Thyroid gland (tissue), 4 donors: ENCODE data around the gene ARL2. TPM values are rescaled to one million over a fixed set of nuclear protein-coding genes. Genes with fewer than 3 reads are reported as not detected.

Experiments
- DNase-seq, 2 donors: peaks; one replicate each; pipeline ENCODE4 v3.0.0-alpha.2; 2019
- H3K27ac ChIP-seq, 3 donors: fragments of 200-600 bp; sonication (generic); 1 replicate in 2 of 3; 2 replicates in 1 of 3; pipeline ENCODE4 v1.5.1; 2016 to 2019; ENCODE audit warnings: mild to moderate bottlenecking in 1 of 3, moderate library complexity in 1 of 3
- H3K27me3 ChIP-seq: fragments of 200-600 bp; sonication (generic); one replicate; pipeline ENCODE4 v1.5.1; 2019
- H3K36me3 ChIP-seq, 2 donors: fragments of 200-600 bp; sonication (generic); one replicate each; pipeline ENCODE4 v1.5.1; 2016 to 2019
- H3K4me1 ChIP-seq, 2 donors: fragments of 200-600 bp; sonication (generic); one replicate each; pipeline ENCODE4 v1.5.1; 2017 to 2019
- H3K4me3 ChIP-seq, 3 donors: fragments of 200-600 bp; sonication (generic); replicated peaks in 1 of 3; 1 replicate in 2 of 3; 2 replicates in 1 of 3; pipeline ENCODE4 v1.5.1; 2016; ENCODE audit warnings: mild to moderate bottlenecking in 1 of 3
- H3K9me3 ChIP-seq: fragments of 200-600 bp; sonication (generic); one replicate; pipeline ENCODE4 v1.5.1; 2017
- POLR2A ChIP-seq, 2 donors: fragments of 450-650 bp; IDR thresholded peaks; one replicate each; pipeline ENCODE4 v1.6.1; 2017; ENCODE audit warnings: antibody characterized with exemption in 2 of 2, mild to moderate bottlenecking in 2 of 2, moderate library complexity in 1 of 2
- WGBS, 2 donors: methylation state at CpG; one replicate each; pipeline ENCODE4 v1.1.5; 2017; 5-methylcytosine and 5-hydroxymethylcytosine counted together
- intact Hi-C: fragments of 100-400 bp; cut with DNase I; formaldehyde crosslinking; loops from one replicate; pipeline ENCODE4 v1.15.1; 2023
- total RNA-seq, 4 donors: library from RNA; depleted of rRNA; stranded (reverse); fragments of >200 nt; gene quantifications; one replicate each; pipeline ENCODE4 v1.2.3, GENCODE V29; 2016
- TF ChIP-seq, protein P1 (sequence below), 6 experiments: fragments of 200-600 bp in 3 of 6; fragments of 450-650 bp in 3 of 6; sonication (generic) in 3 of 6; IDR thresholded peaks; one replicate each; pipeline ENCODE4 v1.5.1; 2016 to 2019; ENCODE audit warnings: antibody characterized with exemption in 6 of 6, mild to moderate bottlenecking in 2 of 6, inconsistent platforms in 1 of 6, moderate library complexity in 1 of 6

The ARL2 gene
- total RNA-seq, 4 donors from 2014 or later, result 76.6 to 166 (median 119) TPM

GRCh38 chr11:65064847-65065240 lies 50.9 kb downstream of the ARL2 start:
- Histone ChIP-seq H3K27me3 (no peaks in the 10 kb centered on the region), H3K36me3 (no peaks in the 10 kb centered on the region), H3K27ac (no peak overlapping the region), H3K4me1 (no peaks in the 10 kb centered on the region), H3K4me3 (no peak overlapping the region), H3K9me3 (no peaks in the 10 kb centered on the region)
- WGBS, 2 donors, result 89% methylated on average over 4 of the region's 4 CpGs
- DNase-seq, result no peak
- TF ChIP-seq, protein P1, sequence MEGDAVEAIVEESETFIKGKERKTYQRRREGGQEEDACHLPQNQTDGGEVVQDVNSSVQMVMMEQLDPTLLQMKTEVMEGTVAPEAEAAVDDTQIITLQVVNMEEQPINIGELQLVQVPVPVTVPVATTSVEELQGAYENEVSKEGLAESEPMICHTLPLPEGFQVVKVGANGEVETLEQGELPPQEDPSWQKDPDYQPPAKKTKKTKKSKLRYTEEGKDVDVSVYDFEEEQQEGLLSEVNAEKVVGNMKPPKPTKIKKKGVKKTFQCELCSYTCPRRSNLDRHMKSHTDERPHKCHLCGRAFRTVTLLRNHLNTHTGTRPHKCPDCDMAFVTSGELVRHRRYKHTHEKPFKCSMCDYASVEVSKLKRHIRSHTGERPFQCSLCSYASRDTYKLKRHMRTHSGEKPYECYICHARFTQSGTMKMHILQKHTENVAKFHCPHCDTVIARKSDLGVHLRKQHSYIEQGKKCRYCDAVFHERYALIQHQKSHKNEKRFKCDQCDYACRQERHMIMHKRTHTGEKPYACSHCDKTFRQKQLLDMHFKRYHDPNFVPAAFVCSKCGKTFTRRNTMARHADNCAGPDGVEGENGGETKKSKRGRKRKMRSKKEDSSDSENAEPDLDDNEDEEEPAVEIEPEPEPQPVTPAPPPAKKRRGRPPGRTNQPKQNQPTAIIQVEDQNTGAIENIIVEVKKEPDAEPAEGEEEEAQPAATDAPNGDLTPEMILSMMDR (IDR thresholded peaks at IDR 0.05), result no peak
- TF ChIP-seq POLR2A (IDR thresholded peaks at IDR 0.05), result no peak
- intact Hi-C loops, result no loop called here

- H3K4me3 ChIP-seq, result no peak overlapping the region
- no peaks in the 10 kb centered on the region for H3K36me3 ChIP-seq
- no peaks in the 10 kb centered on the region for H3K4me1 ChIP-seq
- intact Hi-C loops, result no loop called here
- H3K27me3 ChIP-seq, result no peaks in the 10 kb centered on the region
- no peak for TF ChIP-seq POLR2A (IDR thresholded peaks at IDR 0.05)
- TF ChIP-seq, protein P1 (IDR thresholded peaks at IDR 0.05), result no peak
- WGBS, 2 donors, result 76 to 89% methylated on average over 6 of the region's 7 CpGs
- no peak overlapping the region for H3K27ac ChIP-seq
- no peaks in the 10 kb centered on the region for H3K9me3 ChIP-seq
- no peak for DNase-seq
Observed at GRCh38 chr11:65065851-65066250, 51.9 kb downstream of the ARL2 start.

DNA sequence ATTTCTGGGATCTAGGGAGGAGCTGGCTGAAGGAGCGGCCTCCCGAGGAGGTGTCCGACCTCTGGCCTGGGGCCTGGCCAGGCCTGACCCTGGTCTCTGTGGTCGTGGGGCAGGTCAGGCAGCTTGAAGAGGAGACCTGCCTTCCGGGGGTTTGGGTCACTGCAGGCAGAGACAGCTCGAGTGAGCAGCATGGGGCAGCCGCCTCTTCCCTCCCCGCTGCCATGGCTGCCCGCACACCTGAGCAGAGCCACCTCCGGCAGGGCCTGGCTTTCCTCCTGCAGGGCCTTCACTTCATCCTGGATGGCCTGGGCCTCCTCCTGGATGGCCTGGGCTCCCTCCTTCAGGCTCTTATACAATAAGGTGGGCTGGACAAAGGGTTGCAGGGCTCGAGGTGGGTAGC lies 52.4 kb downstream of the ARL2 start:
- 65 to 70% methylated on average over 2 to 11 of the region's 11 CpGs for WGBS, 2 donors
- no peak for DNase-seq
- no peak overlapping the region for H3K4me3 ChIP-seq
- intact Hi-C loops, result no loop called here
- no peaks in the 10 kb centered on the region for H3K36me3 ChIP-seq
- TF ChIP-seq, protein P1 (IDR thresholded peaks at IDR 0.05), result no peak
- no peak overlapping the region for H3K27ac ChIP-seq
- no peaks in the 10 kb centered on the region for H3K27me3 ChIP-seq
- no peaks in the 10 kb centered on the region for H3K9me3 ChIP-seq
- no peaks in the 10 kb centered on the region for H3K4me1 ChIP-seq

- intact Hi-C loops, result no loop called here
- H3K27me3 ChIP-seq, result no peaks in the 10 kb centered on the region
- no peak overlapping the region for H3K27ac ChIP-seq
- TF ChIP-seq, protein P1 (IDR thresholded peaks at IDR 0.05), result no peak
- TF ChIP-seq POLR2A (IDR thresholded peaks at IDR 0.05), result no peak
- no peaks in the 10 kb centered on the region for H3K4me1 ChIP-seq
- 73 to 74% methylated on average over 3 to 4 of the region's 4 CpGs for WGBS, 2 donors
- H3K9me3 ChIP-seq, result no peaks in the 10 kb centered on the region
- no peak overlapping the region for H3K4me3 ChIP-seq
- no peak for DNase-seq
- no peaks in the 10 kb centered on the region for H3K36me3 ChIP-seq
Observed at GRCh38 chr11:65066805-65067291, 52.9 kb downstream of the ARL2 start.

DNA sequence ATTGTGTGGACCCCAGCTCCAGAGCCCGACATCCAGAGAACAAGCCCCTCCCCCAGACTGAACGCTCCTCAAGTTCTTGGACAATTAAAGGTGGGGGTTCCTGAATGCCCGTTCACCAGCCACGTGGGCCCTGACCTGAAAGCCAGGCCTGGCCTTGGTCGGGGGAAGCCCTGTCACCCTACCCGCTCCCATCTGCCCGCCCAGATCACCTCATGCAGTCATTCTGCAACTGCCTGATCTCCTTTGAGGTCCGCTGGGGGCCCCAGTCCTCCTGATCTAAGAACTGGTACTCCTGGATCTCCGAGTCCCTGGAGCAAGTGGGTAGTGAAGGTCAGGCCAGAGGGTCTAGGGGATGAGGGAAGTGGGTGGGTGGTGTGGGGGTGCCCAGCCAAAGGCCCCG lies 53.5 kb downstream of the ARL2 start:
- intact Hi-C loops, result no loop called here
- H3K4me1 ChIP-seq, result no peaks in the 10 kb centered on the region

More for the DNA sequence above, 53.5 kb downstream of the ARL2 start:
- Histone ChIP-seq H3K36me3 (no peaks in the 10 kb centered on the region), H3K9me3 (no peaks in the 10 kb centered on the region), H3K4me3 (no peak overlapping the region), H3K27me3 (no peaks in the 10 kb centered on the region), H3K27ac (no peak overlapping the region)
- no peak for TF ChIP-seq POLR2A (IDR thresholded peaks at IDR 0.05)
- TF ChIP-seq, protein P1 (IDR thresholded peaks at IDR 0.05), result no peak
- DNase-seq, result no peak
- 72 to 80% methylated on average over 1 to 10 of the region's 10 CpGs for WGBS, 2 donors
